ENCODE results near the gene BCORL1.

The BCORL1 gene

GRCh38 chrX:129961180-129962083 is 21.0 kb upstream of the BCORL1 start:
- DNase-seq (ENCODE audit: low read depth in 2 of 2) = peak in 1 of 2 donors; percentile 42

- no peak for DNase-seq (ENCODE audit: low read depth in 2 of 2)
Observed at GRCh38 chrX:129963729-129964128, 18.7 kb upstream of the BCORL1 start.

- DNase-seq (ENCODE audit: low read depth in 2 of 2) = no peak
Observed at GRCh38 chrX:129965166-129965565, 17.3 kb upstream of the BCORL1 start.

GRCh38 chrX:129968968-129969367 is 13.5 kb upstream of the BCORL1 start:
- DNase-seq (ENCODE audit: low read depth in 2 of 2) = no peak

- DNase-seq (ENCODE audit: low read depth in 2 of 2) = no peak
Observed at GRCh38 chrX:129976441-129976840, 6.0 kb upstream of the BCORL1 start.

- no peak for DNase-seq (ENCODE audit: low read depth in 2 of 2)
Observed at GRCh38 chrX:129979207-129979920, 3.1 kb upstream of the BCORL1 start.

GRCh38 chrX:129980001-129980401 is 2.4 kb upstream of the BCORL1 start:
- DNase-seq (ENCODE audit: low read depth in 2 of 2) = no peak

- DNase-seq (ENCODE audit: low read depth in 2 of 2) = no peak
Observed at GRCh38 chrX:129980540-129981199, 1.8 kb upstream of the BCORL1 start.

GRCh38 chrX:129981200-129981553 is 1.3 kb upstream of the BCORL1 start:
- DNase-seq (ENCODE audit: low read depth in 2 of 2) = no peak

- DNase-seq (ENCODE audit: low read depth in 2 of 2) = no peak
Observed at GRCh38 chrX:129981752-129982299, 609 bp upstream of the BCORL1 start.

- no peak for DNase-seq (ENCODE audit: low read depth in 2 of 2)
Observed at GRCh38 chrX:129983575-129984110, 1.2 kb downstream of the BCORL1 start.

GRCh38 chrX:129984111-129984958 is 1.9 kb downstream of the BCORL1 start:
- DNase-seq (ENCODE audit: low read depth in 2 of 2) = no peak

GRCh38 chrX:129987871-129988270 is 5.4 kb downstream of the BCORL1 start:
- no peak for DNase-seq (ENCODE audit: low read depth in 2 of 2)

GRCh38 chrX:129992181-129992580 is 9.7 kb downstream of the BCORL1 start:
- DNase-seq (ENCODE audit: low read depth in 2 of 2) = no peak

GRCh38 chrX:129996120-129996519 is 13.7 kb downstream of the BCORL1 start:
- DNase-seq (ENCODE audit: low read depth in 2 of 2) = no peak

GRCh38 chrX:129997086-129997485 is 14.7 kb downstream of the BCORL1 start:
- DNase-seq (ENCODE audit: low read depth in 2 of 2) = no peak

- no peak for DNase-seq (ENCODE audit: low read depth in 2 of 2)
Observed at GRCh38 chrX:129998021-129998420, 15.6 kb downstream of the BCORL1 start.

- no peak for DNase-seq (ENCODE audit: low read depth in 2 of 2)
Observed at GRCh38 chrX:130001893-130002292, 19.5 kb downstream of the BCORL1 start.

GRCh38 chrX:130002541-130002940 is 20.1 kb downstream of the BCORL1 start:
- DNase-seq (ENCODE audit: low read depth in 2 of 2) = no peak

GRCh38 chrX:130005089-130005807 is 22.8 kb downstream of the BCORL1 start:
- no peak for DNase-seq (ENCODE audit: low read depth in 2 of 2)

All from stimulated activated CD8-positive, alpha-beta memory T cell treated with anti-CD3 and anti-CD28 coated beads, Interleukin-7, amount 100 ng/mL, for 1 hour (primary cell).